OCI-LY1 (cell line): Measurements from ENCODE around the gene STARD5.

Experiments used
- H2AFZ ChIP-seq: fragments of 200-600 bp; sonication (generic), shearing (Covaris generic); 2 replicates; pipeline ENCODE4 v1.6.0; 2014; ENCODE audit warnings: antibody characterized with exemption, mild to moderate bottlenecking, low read length
- H3F3A ChIP-seq: fragments of 200-600 bp; sonication (generic), shearing (Covaris generic); 2 replicates; pipeline ENCODE4 v1.6.0; 2014; ENCODE audit warnings: mild to moderate bottlenecking, antibody characterized with exemption, low read length, moderate library complexity; ENCODE audit not compliant: insufficient read depth
- H3K27ac ChIP-seq: fragments of 200-600 bp; sonication (generic); 2 replicates; pipeline ENCODE4 v1.5.1; 2014; ENCODE audit warnings: low read length, mixed run types, mild to moderate bottlenecking, low read depth; ENCODE audit not compliant: poor library complexity, severe bottlenecking
- H3K27me3 ChIP-seq: fragments of 200-600 bp; sonication (generic); 2 replicates; pipeline ENCODE4 v1.6.0; 2014; ENCODE audit warnings: antibody characterized with exemption, mild to moderate bottlenecking, low read length, moderate library complexity; ENCODE audit not compliant: insufficient read depth
- H3K36me3 ChIP-seq: fragments of 200-600 bp; sonication (generic); 2 replicates; pipeline ENCODE4 v1.6.1; 2014; ENCODE audit warnings: mild to moderate bottlenecking, antibody characterized with exemption, low read length, moderate library complexity, mixed read lengths; ENCODE audit not compliant: insufficient read depth
- H3K4me1 ChIP-seq: fragments of 200-600 bp; sonication (generic); 2 replicates; pipeline ENCODE4 v1.5.1; 2014; ENCODE audit warnings: mild to moderate bottlenecking, low read length, moderate library complexity; ENCODE audit not compliant: insufficient read depth, severe bottlenecking
- H3K4me2 ChIP-seq: fragments of 200-600 bp; sonication (generic), shearing (Covaris generic); 2 replicates; pipeline ENCODE4 v1.6.1; 2014; ENCODE audit warnings: low read length
- H3K4me3 ChIP-seq: fragments of 200-600 bp; sonication (generic); 2 replicates; pipeline ENCODE4 v1.5.1; 2014; ENCODE audit warnings: low read length, low read depth, mild to moderate bottlenecking, mixed read lengths; ENCODE audit not compliant: poor library complexity, severe bottlenecking
- H3K79me2 ChIP-seq: fragments of 200-600 bp; shearing (Covaris generic); 2 replicates; pipeline ENCODE4 v1.6.1; 2016; ENCODE audit warnings: mixed run types, low read length, mixed read lengths; ENCODE audit not compliant: insufficient read depth
- H3K9ac ChIP-seq: fragments of 200-600 bp; sonication (generic), shearing (Covaris generic); 2 replicates; pipeline ENCODE4 v1.6.1; 2014; ENCODE audit warnings: mild to moderate bottlenecking, low read length, mixed read lengths
- H3K9me2 ChIP-seq: fragments of 200-600 bp; sonication (generic), shearing (Covaris generic); 2 replicates; pipeline ENCODE4 v1.6.1; 2014; ENCODE audit warnings: low read depth, mild to moderate bottlenecking, low read length, mixed read lengths
- H3K9me3 ChIP-seq: fragments of 200-600 bp; shearing (Covaris generic); 2 replicates; pipeline ENCODE4 v1.6.1; 2014; ENCODE audit warnings: low read length, mixed read lengths
- H4K20me1 ChIP-seq: fragments of 200-600 bp; sonication (generic), shearing (Covaris generic); 2 replicates; pipeline ENCODE4 v1.6.0; 2016; ENCODE audit warnings: mild to moderate bottlenecking, low read length; ENCODE audit not compliant: insufficient read depth
- EZH2 ChIP-seq: fragments of 200-600 bp; sonication (generic), shearing (Covaris generic); IDR thresholded peaks from 2 replicates; pipeline ENCODE4 v1.8.0; 2017; ENCODE audit warnings: borderline replicate concordance, mixed run types, mild to moderate bottlenecking, antibody characterized with exemption, low read length, moderate library complexity, mixed read lengths
- TF ChIP-seq, protein P1 (sequence below): fragments of 200-600 bp; sonication (generic), shearing (Covaris generic); IDR thresholded peaks from 2 replicates; pipeline ENCODE4 v1.5.1; 2017; ENCODE audit warnings: mild to moderate bottlenecking, antibody characterized with exemption, low read length, moderate library complexity, mixed read lengths

The STARD5 gene

DNA sequence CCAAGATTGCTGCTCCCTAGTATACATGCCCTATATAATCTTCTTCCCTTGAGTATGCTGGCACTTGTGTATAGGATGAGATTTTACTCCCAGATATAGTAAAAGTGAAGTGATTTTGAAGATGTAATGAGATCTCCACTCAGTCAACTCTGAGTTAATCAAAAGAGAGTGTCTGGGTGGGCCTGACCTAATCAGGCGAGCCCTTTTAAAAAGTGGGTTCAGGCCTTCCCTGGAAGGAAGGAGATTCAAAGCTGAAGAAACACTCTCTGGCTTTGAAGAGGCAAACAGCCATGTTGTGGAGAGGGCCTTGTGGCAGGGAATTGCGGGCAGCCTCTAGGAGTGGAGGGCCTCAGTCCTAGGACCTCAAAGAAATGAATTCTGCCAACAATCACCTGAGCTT lies 5.5 kb upstream of the STARD5 start:
- Histone ChIP-seq H3K79me2 (no peaks in the 10 kb centered on the region), H3K36me3 (no peaks in the 10 kb centered on the region), H3K27ac (no peak overlapping the region), H4K20me1 (no peaks in the 10 kb centered on the region), H3K27me3 (no peaks in the 10 kb centered on the region), H3K4me3 (no peak overlapping the region), H3K4me2 (no peak overlapping the region), H3K9me2 (no peaks in the 10 kb centered on the region), H3K9ac (no peak overlapping the region), H3K4me1 (peaks cover 8% of the 10 kb centered on the region), H2AFZ (no peak overlapping the region), H3F3A (no peaks in the 10 kb centered on the region), H3K9me3 (no peaks in the 10 kb centered on the region)
- TF ChIP-seq EZH2 = no peak
- TF ChIP-seq, protein P1, sequence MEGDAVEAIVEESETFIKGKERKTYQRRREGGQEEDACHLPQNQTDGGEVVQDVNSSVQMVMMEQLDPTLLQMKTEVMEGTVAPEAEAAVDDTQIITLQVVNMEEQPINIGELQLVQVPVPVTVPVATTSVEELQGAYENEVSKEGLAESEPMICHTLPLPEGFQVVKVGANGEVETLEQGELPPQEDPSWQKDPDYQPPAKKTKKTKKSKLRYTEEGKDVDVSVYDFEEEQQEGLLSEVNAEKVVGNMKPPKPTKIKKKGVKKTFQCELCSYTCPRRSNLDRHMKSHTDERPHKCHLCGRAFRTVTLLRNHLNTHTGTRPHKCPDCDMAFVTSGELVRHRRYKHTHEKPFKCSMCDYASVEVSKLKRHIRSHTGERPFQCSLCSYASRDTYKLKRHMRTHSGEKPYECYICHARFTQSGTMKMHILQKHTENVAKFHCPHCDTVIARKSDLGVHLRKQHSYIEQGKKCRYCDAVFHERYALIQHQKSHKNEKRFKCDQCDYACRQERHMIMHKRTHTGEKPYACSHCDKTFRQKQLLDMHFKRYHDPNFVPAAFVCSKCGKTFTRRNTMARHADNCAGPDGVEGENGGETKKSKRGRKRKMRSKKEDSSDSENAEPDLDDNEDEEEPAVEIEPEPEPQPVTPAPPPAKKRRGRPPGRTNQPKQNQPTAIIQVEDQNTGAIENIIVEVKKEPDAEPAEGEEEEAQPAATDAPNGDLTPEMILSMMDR = no peak

DNA sequence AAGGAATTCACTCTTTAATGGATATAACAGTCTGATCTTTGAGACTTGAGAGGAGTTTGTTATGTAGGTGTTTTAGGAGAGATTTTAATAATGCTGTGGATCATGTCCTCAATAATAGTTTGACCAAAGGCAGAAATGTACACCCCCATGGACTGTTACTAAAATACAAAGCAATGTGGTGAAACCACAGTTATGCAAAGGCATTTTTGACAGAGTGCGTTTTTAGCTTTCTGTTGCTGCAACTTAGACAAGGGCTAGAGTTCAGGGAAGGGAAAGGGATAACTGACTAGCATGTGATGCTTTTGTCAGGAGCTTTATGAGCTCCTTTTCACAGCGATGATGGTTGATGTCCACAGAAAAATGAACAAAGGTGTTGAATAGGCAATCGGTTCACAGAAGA lies 3.6 kb upstream of the STARD5 start:
- H3F3A ChIP-seq = no peaks in the 10 kb centered on the region
- no peaks in the 10 kb centered on the region for H4K20me1 ChIP-seq
- no peak overlapping the region for H3K9ac ChIP-seq
- no peak overlapping the region for H3K4me2 ChIP-seq
- no peaks in the 10 kb centered on the region for H3K27me3 ChIP-seq
- TF ChIP-seq EZH2 = no peak
- no peak overlapping the region for H2AFZ ChIP-seq
- H3K27ac ChIP-seq = no peak overlapping the region
- H3K9me2 ChIP-seq = no peaks in the 10 kb centered on the region
- peaks cover 20% of the 10 kb centered on the region for H3K4me1 ChIP-seq
- no peak overlapping the region for H3K4me3 ChIP-seq
- H3K9me3 ChIP-seq = no peaks in the 10 kb centered on the region
- no peaks in the 10 kb centered on the region for H3K36me3 ChIP-seq
- H3K79me2 ChIP-seq = no peaks in the 10 kb centered on the region

DNA sequence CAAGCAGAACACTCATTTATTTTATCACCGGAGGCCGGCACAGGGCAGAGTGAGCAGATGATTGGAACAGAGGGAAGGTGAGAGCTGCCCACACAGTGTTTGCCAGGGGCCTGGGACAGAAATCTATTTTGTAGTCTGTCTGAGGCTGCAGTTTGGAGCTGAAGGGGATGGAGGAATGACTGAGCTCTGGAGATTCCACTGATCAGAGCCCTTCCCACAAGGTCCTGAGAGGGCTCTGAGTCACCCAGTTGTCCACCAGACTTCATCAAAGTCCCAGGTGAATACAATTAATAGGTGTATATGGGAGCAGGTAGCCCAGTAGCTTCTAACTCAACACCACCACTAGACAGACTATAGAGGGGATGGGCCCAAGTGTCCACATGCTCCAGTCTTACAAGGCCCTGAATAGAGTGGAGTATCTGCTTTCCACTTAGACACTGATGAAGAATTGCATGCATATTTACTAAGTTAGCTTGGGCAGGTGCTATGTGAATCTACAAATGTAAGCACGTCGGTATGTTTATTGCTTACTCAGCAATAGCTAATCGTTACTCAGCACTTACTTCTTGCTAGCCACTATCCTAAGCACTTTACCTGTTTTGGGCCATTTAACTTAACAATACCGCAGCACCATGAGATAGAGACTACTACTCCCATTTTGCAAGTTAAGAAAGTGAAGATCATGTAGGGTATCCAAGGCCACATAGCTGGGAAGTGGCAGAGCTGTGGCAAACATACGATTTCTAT lies 2.7 kb upstream of the STARD5 start:
- H3K4me2 ChIP-seq = no peak overlapping the region
- H3K4me3 ChIP-seq = no peak overlapping the region
- no peaks in the 10 kb centered on the region for H3K9me2 ChIP-seq
- no peaks in the 10 kb centered on the region for H3F3A ChIP-seq
- no peaks in the 10 kb centered on the region for H3K36me3 ChIP-seq
- no peaks in the 10 kb centered on the region for H3K27me3 ChIP-seq
- no peaks in the 10 kb centered on the region for H3K9me3 ChIP-seq
- H2AFZ ChIP-seq = no peak overlapping the region
- H3K79me2 ChIP-seq = no peaks in the 10 kb centered on the region
- no peaks in the 10 kb centered on the region for H4K20me1 ChIP-seq
- H3K27ac ChIP-seq = no peak overlapping the region
- TF ChIP-seq, protein P1 = no peak
- no peak for TF ChIP-seq EZH2
- no peak overlapping the region for H3K9ac ChIP-seq
- H3K4me1 ChIP-seq = peaks cover 22% of the 10 kb centered on the region

DNA sequence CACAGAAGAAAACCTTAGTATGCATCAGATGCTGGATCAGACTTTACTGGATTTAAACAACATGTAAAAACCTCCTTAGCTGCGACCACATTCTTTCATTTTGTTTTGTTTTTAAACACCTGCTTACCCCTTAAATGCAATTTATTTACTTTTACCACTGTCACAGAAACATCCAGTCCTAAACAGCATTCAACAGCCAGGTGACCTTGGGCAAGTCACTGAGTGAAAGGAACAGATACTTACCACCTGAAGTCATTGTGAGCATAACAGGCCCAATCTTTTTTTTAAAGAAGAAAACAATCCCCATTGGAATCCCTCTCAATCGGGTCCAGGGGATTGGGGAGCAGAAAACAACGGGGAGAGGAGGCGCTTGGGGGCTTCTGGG lies 390 bp downstream of the STARD5 start:
- H3K4me2 ChIP-seq = peak overlapping the region; percentile 79
- H3K79me2 ChIP-seq = no peaks in the 10 kb centered on the region
- no peaks in the 10 kb centered on the region for H3K27me3 ChIP-seq
- no peaks in the 10 kb centered on the region for H3K9me3 ChIP-seq
- H4K20me1 ChIP-seq = no peaks in the 10 kb centered on the region
- no peaks in the 10 kb centered on the region for H3K9me2 ChIP-seq
- peak overlapping the region; percentile 70 for H3K4me3 ChIP-seq
- peak overlapping the region; percentile 67 for H3K9ac ChIP-seq
- H3K4me1 ChIP-seq = peaks cover 22% of the 10 kb centered on the region
- no peak overlapping the region for H3K27ac ChIP-seq
- no peak overlapping the region for H2AFZ ChIP-seq
- H3F3A ChIP-seq = no peaks in the 10 kb centered on the region
- no peak for TF ChIP-seq EZH2
- TF ChIP-seq, protein P1 = no peak
- peaks cover 9% of the 10 kb centered on the region for H3K36me3 ChIP-seq
